Rectal smooth muscle tissue (tissue), 1 donor: ENCODE results near the gene REPIN1.

Experiments used
- H3K27ac ChIP-seq: one replicate; pipeline ENCODE4 v1.7.0; 2013; ENCODE audit warnings: low read depth, low read length, inconsistent platforms
- H3K27me3 ChIP-seq: one replicate; pipeline ENCODE4 v1.7.0; 2013; ENCODE audit warnings: low read length; ENCODE audit not compliant: control insufficient read depth, insufficient read depth
- H3K36me3 ChIP-seq: one replicate; pipeline ENCODE4 v1.7.0; 2013; ENCODE audit warnings: low read length; ENCODE audit not compliant: control insufficient read depth, insufficient read depth
- H3K4me1 ChIP-seq: one replicate; pipeline ENCODE4 v1.7.0; 2013; ENCODE audit warnings: low read length; ENCODE audit not compliant: control insufficient read depth, insufficient read depth
- H3K4me3 ChIP-seq: one replicate; pipeline ENCODE4 v1.7.0; 2013; ENCODE audit warnings: low read length
- H3K9ac ChIP-seq: one replicate; pipeline ENCODE4 v1.7.0; 2013; ENCODE audit warnings: low read length

Gene REPIN1

DNA sequence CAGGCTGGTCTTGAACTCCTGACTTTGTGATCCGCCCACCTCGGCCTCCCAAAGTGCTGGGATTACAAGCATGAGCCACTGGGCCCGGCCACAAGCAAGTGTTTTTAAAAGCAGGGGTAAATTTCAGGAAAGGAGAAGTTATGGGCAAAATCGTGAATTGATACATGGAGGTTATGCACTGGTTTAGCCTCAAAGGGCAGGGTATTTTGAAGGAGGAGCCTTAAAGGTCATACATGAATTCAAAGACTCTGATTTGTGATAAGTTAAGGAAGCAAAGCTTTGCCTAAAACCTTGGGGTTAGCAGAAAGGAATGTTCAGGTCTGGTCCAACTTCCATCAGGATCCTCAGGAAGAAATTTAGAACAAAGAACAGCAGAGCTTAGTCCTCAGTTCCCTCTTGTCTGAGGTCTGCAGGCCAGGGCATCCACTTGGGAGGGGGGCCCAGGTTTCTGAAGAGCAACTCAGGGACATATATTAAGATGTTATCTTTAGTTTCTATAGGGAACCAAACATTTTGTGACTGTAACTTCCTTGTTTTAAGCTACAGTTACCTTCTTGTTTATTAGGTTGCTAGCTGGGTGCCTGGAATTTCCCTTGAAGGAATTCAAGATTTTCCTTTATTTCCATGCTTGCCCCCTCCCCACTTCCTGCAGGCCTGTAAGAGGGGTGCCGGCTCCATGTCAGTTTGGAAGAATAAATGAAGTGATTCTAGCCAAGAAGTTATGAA is 2.8 kb upstream of the REPIN1 start:
- Histone ChIP-seq H3K27ac (no peak overlapping the region), H3K9ac (no peak overlapping the region), H3K4me3 (no peak overlapping the region), H3K36me3 (peaks cover 3% of the 10 kb centered on the region), H3K4me1 (peaks cover 15% of the 10 kb centered on the region), H3K27me3 (no peaks in the 10 kb centered on the region)

DNA sequence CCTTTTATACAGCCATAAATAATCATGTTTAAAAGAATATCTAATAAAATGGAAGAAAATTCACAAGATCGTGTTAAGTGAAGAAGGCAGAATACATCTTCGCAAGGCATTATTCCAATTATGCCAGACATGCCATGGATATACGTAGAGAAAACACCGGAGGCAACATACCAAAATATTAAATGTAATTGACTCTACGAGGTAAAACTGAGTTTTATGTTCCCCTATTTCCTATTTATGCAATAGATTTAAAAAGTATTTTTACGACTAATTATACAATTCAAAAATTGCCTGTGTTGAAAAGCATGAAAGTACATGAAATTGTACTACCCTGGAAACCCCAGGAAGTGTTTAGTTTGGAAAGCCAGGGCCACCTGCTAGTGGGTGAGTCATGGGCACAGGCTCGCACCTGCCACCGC is 936 bp upstream of the REPIN1 start:
- Histone ChIP-seq H3K36me3 (peaks cover 5% of the 10 kb centered on the region), H3K4me3 (peak overlapping the region; percentile 72), H3K27me3 (no peaks in the 10 kb centered on the region), H3K4me1 (peaks cover 16% of the 10 kb centered on the region), H3K9ac (peak overlapping the region; percentile 66), H3K27ac (peak overlapping the region; percentile 91)

DNA sequence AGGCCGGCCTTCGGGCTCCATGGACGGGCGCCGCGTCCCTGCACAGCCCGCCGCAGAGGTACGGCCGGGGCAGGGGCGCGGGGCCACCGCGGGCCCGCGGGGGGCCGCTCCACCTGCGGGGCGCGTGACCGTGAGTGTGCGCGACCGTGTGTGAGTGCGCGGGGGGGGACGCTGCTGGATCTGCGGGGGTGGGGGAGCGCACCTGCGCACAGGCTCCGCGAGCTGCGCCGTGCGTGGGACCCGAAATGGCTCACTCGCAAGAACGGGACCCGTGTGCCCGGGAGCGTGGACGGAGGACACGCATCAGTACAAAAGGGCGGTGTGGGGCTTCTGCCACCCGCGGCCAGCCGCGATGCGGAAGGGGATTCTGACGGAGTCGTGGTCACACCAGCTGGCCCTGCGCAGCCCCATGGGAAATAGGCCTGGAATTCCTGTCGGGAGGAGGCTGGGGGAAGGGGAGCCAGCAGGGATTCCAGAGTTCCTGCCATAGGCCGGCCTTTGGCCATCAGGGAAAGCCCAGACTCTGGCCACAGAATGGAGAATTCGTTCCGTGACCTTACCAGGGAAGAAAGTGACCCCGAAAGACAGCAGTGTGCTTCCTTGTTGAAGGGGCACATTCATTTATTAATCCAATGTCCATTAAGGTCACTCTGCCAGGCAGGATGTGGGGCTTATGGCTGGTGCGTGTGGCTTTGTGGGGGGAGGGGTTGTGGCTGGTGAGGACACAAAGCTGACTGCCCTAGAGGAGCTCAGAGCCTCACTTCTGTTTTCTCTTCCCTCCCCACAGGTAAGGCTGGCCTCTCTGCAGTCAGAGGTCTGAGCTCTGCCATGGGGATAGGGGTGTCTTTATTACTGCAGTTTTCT is 494 bp downstream of the REPIN1 start:
- Histone ChIP-seq H3K27me3 (no peaks in the 10 kb centered on the region), H3K27ac (peak overlapping the region; percentile 91), H3K9ac (peak overlapping the region; percentile 43), H3K4me3 (peak overlapping the region; percentile 91), H3K4me1 (peaks cover 16% of the 10 kb centered on the region), H3K36me3 (peaks cover 10% of the 10 kb centered on the region)

DNA sequence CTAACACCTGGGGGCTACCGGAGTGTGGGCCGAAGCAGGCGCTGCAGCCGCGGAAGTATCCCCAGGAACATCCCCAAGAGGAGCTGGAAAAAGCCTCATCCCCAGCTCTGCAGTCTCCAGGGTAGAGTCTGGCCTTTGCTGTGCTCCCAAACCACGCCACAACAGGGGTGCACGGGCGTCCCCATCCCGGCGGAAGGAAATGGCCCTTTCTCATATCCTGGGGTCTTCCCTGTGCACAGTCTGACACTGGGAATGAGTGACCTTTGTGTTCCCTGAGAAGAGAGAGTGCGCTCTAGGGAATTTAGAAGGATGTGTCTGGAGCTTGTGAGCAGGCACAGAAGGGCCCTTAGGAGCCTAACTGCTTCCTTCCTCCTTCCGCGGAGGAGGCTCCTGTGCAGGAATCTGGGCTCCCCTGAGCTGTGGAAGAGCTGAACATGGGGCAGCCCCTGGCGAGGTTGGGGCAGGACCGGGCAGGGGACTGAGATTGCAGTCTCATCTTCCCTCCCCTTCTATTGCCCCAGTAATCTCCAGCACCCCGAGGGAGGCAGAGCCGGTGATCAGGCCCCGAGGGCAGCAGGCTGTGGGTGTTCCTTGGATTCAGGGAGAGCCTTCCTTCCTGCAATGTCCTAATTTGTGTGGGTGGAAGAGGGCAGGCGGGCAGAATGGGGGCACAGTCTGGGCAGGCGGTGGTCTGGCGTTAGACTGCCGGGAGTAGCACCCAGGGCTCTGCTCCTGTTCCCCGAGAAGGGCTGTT is 1.3 kb downstream of the REPIN1 start:
- Histone ChIP-seq H3K27me3 (no peaks in the 10 kb centered on the region), H3K9ac (peak overlapping the region; percentile 52), H3K27ac (peak overlapping the region; percentile 91), H3K4me3 (peak overlapping the region; percentile 91), H3K36me3 (peaks cover 10% of the 10 kb centered on the region), H3K4me1 (peaks cover 16% of the 10 kb centered on the region)

DNA sequence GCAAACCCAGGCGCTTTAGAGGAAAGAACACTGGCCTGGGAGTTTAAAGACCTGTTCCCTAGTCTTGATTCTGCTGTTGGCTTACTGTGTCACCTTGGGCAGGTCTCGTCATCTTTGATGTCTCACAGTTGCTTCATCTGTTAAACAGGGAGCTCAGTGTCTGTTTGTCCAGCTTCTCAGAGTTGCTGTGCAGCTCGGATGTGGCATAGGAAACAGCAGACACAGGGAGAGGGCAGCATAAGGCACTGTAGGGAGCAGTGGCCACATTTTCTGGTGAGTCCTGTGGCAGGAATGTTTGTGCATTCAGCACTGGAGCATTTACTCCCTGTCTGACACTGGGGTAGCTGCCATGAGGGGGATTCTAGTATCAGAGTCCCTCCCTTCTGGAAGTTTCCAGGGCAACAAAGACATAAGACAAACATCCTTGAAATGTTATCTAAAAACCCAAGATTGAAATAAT is 2.0 kb downstream of the REPIN1 start:
- Histone ChIP-seq H3K27ac (no peak overlapping the region), H3K27me3 (no peaks in the 10 kb centered on the region), H3K4me3 (peak overlapping the region; percentile 91), H3K9ac (peak overlapping the region; percentile 11), H3K4me1 (peaks cover 16% of the 10 kb centered on the region), H3K36me3 (peaks cover 10% of the 10 kb centered on the region)

DNA sequence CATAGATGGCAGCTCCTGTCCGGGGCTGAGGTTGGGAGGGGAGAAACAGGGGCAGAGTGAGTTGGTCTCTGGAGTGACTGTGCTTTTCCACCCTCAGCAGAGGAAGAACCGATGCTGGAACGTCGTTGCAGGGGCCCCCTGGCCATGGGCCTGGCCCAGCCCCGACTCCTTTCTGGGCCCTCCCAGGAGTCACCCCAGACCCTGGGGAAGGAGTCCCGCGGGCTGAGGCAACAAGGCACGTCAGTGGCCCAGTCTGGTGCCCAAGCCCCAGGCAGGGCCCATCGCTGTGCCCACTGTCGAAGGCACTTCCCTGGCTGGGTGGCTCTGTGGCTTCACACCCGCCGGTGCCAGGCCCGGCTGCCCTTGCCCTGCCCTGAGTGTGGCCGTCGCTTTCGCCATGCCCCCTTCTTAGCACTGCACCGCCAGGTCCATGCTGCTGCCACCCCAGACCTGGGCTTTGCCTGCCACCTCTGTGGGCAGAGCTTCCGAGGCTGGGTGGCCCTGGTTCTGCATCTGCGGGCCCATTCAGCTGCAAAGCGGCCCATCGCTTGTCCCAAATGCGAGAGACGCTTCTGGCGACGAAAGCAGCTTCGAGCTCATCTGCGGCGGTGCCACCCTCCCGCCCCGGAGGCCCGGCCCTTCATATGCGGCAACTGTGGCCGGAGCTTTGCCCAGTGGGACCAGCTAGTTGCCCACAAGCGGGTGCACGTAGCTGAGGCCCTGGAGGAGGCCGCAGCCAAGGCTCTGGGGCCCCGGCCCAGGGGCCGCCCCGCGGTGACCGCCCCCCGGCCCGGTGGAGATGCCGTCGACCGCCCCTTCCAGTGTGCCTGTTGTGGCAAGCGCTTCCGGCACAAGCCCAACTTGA is 2.7 kb downstream of the REPIN1 start:
- H3K36me3 ChIP-seq = peaks cover 10% of the 10 kb centered on the region
- peak overlapping the region; percentile 91 for H3K4me3 ChIP-seq
- no peak overlapping the region for H3K9ac ChIP-seq
- H3K27ac ChIP-seq = no peak overlapping the region
- peaks cover 16% of the 10 kb centered on the region for H3K4me1 ChIP-seq
- no peaks in the 10 kb centered on the region for H3K27me3 ChIP-seq

DNA sequence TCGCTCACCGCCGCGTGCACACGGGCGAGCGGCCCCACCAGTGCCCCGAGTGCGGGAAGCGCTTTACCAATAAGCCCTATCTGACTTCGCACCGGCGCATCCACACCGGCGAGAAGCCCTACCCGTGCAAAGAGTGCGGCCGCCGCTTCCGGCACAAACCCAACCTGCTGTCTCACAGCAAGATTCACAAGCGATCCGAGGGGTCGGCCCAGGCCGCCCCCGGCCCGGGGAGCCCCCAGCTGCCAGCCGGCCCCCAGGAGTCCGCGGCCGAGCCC is 3.3 kb downstream of the REPIN1 start:
- peaks cover 10% of the 10 kb centered on the region for H3K36me3 ChIP-seq
- H3K27ac ChIP-seq = no peak overlapping the region
- no peak overlapping the region for H3K9ac ChIP-seq

DNA sequence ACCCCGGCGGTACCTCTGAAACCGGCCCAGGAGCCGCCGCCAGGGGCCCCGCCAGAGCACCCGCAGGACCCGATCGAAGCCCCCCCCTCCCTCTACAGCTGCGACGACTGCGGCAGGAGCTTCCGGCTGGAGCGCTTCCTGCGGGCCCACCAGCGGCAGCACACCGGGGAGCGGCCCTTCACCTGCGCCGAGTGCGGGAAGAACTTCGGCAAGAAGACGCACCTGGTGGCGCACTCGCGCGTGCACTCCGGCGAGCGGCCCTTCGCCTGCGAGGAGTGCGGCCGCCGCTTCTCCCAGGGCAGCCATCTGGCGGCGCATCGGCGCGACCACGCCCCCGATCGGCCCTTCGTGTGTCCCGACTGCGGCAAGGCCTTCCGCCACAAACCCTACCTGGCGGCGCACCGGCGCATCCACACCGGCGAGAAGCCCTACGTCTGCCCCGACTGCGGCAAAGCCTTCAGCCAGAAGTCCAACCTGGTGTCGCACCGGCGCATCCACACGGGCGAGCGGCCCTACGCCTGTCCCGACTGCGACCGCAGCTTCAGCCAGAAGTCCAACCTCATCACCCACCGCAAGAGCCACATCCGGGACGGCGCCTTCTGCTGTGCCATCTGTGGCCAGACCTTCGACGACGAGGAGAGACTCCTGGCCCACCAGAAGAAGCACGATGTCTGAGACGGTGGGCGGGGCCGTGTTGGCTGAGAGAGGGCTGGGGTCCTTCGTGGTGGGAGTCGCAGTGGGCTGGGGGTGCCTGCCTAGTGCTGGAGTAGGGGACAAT is 3.8 kb downstream of the REPIN1 start:
- Histone ChIP-seq H3K27ac (peak overlapping the region; percentile 37), H3K4me1 (peaks cover 16% of the 10 kb centered on the region), H3K9ac (peak overlapping the region; percentile 56), H3K4me3 (peak overlapping the region; percentile 46), H3K36me3 (peaks cover 10% of the 10 kb centered on the region), H3K27me3 (no peaks in the 10 kb centered on the region)

More for the DNA sequence above, 3.3 kb downstream of the REPIN1 start:
- Histone ChIP-seq H3K4me1 (peaks cover 16% of the 10 kb centered on the region), H3K27me3 (no peaks in the 10 kb centered on the region), H3K4me3 (no peak overlapping the region)

DNA sequence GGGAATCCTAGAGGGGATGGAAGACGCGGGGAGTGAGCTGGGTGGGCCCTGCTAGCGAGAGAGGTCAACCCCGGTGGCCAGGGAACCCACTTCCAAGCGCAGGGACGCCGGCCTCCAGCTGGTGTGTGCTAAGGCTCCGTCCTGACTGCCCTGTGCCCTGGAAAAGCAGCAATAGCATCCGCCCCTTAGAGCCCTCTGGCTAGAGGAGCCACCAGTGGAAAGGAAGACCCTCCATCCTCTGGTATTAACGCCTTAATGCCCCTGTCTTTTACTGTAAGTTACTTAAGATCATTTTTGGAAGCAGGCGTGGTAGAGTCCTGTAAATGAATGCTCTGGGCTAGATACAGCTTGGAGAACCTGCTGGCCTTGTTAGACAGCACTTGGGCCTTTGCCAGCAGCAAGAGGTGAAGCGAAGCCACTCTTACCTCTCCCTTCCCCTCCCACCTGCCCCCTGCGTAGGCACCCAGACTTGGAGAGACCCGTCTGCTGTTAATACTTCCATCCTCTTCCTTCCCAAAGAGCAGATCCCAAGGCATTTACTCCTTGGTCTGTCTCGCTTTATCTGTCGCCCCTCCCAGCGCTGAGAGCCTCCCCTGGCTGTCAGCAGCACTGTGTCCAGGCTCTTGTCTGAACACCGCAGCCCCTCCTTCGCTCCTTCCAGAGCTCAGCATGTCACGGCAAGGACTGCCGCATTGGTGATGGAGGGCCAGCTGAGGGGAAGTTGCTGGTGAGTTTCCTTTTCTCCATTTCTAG is 4.6 kb downstream of the REPIN1 start:
- Histone ChIP-seq H3K36me3 (peaks cover 10% of the 10 kb centered on the region), H3K4me3 (peak overlapping the region; percentile 46), H3K9ac (no peak overlapping the region), H3K27me3 (no peaks in the 10 kb centered on the region), H3K27ac (peak overlapping the region; percentile 37), H3K4me1 (peaks cover 20% of the 10 kb centered on the region)

DNA sequence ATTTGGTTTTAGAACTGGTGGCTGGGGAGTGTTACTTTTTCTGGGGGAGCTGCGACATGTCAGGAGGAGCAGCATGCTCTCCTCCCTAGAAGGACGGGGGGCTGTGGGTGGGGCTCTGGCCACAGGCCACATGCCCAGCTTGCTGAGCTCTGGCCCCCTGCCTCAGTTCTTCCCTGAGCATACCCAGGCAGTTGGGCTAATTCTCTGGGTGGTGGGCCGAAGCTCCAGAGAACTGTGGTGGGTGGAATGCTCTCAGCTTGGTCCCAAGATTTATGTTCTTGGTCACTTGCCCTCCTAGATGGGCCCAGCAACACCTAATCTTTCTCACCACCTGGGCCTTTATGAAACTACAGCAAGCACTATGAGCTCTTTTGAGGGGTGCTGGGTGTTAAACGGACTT is 5.4 kb downstream of the REPIN1 start:
- H3K9ac ChIP-seq = no peak overlapping the region
- H3K4me3 ChIP-seq = no peak overlapping the region

DNA sequence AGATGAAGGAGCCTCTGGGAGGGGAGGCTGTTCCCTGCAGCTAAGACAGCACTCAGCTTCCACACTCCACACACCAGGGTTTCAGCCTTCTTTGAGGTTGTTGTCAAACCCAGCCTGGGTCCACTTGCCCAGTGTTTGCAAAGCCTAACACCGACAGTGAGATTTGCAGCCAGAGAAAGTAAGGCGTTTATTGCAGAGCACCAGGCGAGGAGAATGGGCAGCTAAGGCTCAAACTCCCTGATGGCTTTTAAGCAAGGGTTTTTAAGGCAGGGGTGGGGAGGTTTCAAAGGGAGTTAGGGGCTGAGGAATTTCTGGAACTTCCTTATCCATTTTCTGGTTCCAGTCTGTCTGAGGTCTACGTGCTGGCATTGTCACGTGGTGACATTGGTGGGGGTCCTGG is 5.8 kb downstream of the REPIN1 start:
- Histone ChIP-seq H3K36me3 (peaks cover 10% of the 10 kb centered on the region), H3K4me1 (peaks cover 20% of the 10 kb centered on the region), H3K9ac (no peak overlapping the region), H3K27ac (no peak overlapping the region), H3K4me3 (no peak overlapping the region), H3K27me3 (no peaks in the 10 kb centered on the region)

More for the DNA sequence above, 5.4 kb downstream of the REPIN1 start:
- Histone ChIP-seq H3K4me1 (peaks cover 23% of the 10 kb centered on the region), H3K27me3 (no peaks in the 10 kb centered on the region), H3K36me3 (peaks cover 10% of the 10 kb centered on the region), H3K27ac (no peak overlapping the region)
